Upper lobe of left lung (tissue), 6 donors: ENCODE results near the gene MED29. TPM values are rescaled to one million over a fixed set of nuclear protein-coding genes. Genes with fewer than 3 reads are reported as not detected.
A peak's percentile ranks its signal among the peaks of the same experiment; 100 is the strongest.

ENCODE experiments used
- ATAC-seq, 2 donors: fragments of 200-7000 bp; cut with Tn5 transposase; one replicate each; pipeline ENCODE4 v1.9.1; 2022; ENCODE audit warnings: mild to moderate bottlenecking in 2 of 2, moderate library complexity in 2 of 2; ENCODE audit not compliant: low FRiP score in 2 of 2
- DNase-seq, 2 donors: peaks; one replicate each; pipeline ENCODE4 v3.0.0-alpha.2; 2019 to 2020
- H3K27ac ChIP-seq, 4 donors: fragments of 200-600 bp; sonication (generic); one replicate each; pipeline ENCODE4 v1.5.1; 2016 to 2019
- H3K27me3 ChIP-seq, 4 donors: fragments of 200-600 bp; sonication (generic); one replicate each; pipeline ENCODE4 v1.5.1; 2017 to 2019
- H3K36me3 ChIP-seq, 4 donors: fragments of 200-600 bp; sonication (generic); one replicate each; pipeline ENCODE4 v1.5.1; 2016 to 2019
- H3K4me1 ChIP-seq, 4 donors: fragments of 200-600 bp; sonication (generic); one replicate each; pipeline ENCODE4 v1.5.1; 2018 to 2019
- H3K4me3 ChIP-seq, 4 donors: fragments of 200-600 bp; sonication (generic); one replicate each; pipeline ENCODE4 v1.5.1; 2017 to 2019; ENCODE audit warnings: mild to moderate bottlenecking in 2 of 4, moderate library complexity in 1 of 4
- H3K9me3 ChIP-seq, 4 donors: fragments of 200-600 bp; sonication (generic); one replicate each; pipeline ENCODE4 v1.5.1; 2018 to 2019
- CTCF ChIP-seq, 6 experiments: fragments of 450-650 bp in 4 of 6; fragments of 200-600 bp in 2 of 6; sonication (generic) in 2 of 6; IDR thresholded peaks; one replicate each; pipeline ENCODE4 v1.5.1; 2016 to 2019; ENCODE audit warnings: antibody characterized with exemption in 6 of 6
- EP300 ChIP-seq, 4 donors: sonication (generic); formaldehyde crosslinking; IDR thresholded peaks; one replicate each; pipeline ENCODE4 v1.5.1; 2017; ENCODE audit warnings: antibody characterized with exemption in 4 of 4, control low read depth in 2 of 4
- POLR2A ChIP-seq, 4 donors: fragments of 450-650 bp; IDR thresholded peaks; one replicate each; pipeline ENCODE4 v1.5.1; 2016 to 2017; ENCODE audit warnings: antibody characterized with exemption in 4 of 4, mild to moderate bottlenecking in 2 of 4
- POLR2AphosphoS5 ChIP-seq, 2 donors: sonication (generic); formaldehyde crosslinking; IDR thresholded peaks; one replicate each; pipeline ENCODE4 v1.5.1; 2017; ENCODE audit warnings: antibody characterized with exemption in 2 of 2
- WGBS, 2 donors: methylation state at CpG; one replicate each; pipeline ENCODE4 v1.1.5; 2017 to 2018; 5-methylcytosine and 5-hydroxymethylcytosine counted together
- total RNA-seq, 6 donors: library from RNA; depleted of rRNA in 4 of 6; stranded (reverse); fragments of >200 nt in 4 of 6; gene quantifications; one replicate each; pipeline versions ENCODE4 v1.1.0 to v1.2.1, GENCODE V29; 2016 to 2021
- donor health status: DM: no; HTN: no; CAD: no; lungs with moderate emphysema.
- donor health status: DM: no; HTN: yes; CAD: no; lungs with severe emphysema.

Gene MED29
- total RNA-seq, 6 donors from 2014 or later, result 18.9 to 51.1 (median 33.7) TPM

GRCh38 chr19:39445196-39446111 is 54.3 kb downstream of the MED29 start, which contains the start of gene SUPT5H:
TSS of gene SUPT5H (plus strand) at chr19:39445582. CDS start at chr19:39445891, 309 bp downstream.
- Histone ChIP-seq H3K36me3 (peaks cover 0 to 17% (median 0%) of the 10 kb centered on the region in 4 donors), H3K4me3 (peak within 1 kb of the TSS; percentile 67 to 98 (median 90)), H3K9me3 (no peaks in the 10 kb centered on the region), H3K27ac (peak within 1 kb of the TSS; percentile 90 to 96 (median 94)), H3K4me1 (peaks cover 34 to 53% (median 39%) of the 10 kb centered on the region in 4 donors), H3K27me3 (no peaks in the 10 kb centered on the region)
- WGBS, 2 donors, result 0 to 1% methylated on average over 25 to 68 of the region's 68 CpGs
- TF ChIP-seq CTCF (IDR thresholded peaks at IDR 0.05) (peak in 3 of 6 experiments; percentile 4 to 19 (median 10)), POLR2A (IDR thresholded peaks at IDR 0.05) (peak; percentile 60 to 97 (median 91)), EP300 (IDR thresholded peaks at IDR 0.05) (peak in 1 of 4 donors; percentile 75), POLR2AphosphoS5 (IDR thresholded peaks at IDR 0.05) (peak; percentile 99 to 100)
- peak; percentile 98 for ATAC-seq
- DNase-seq, result peak; percentile 95 to 98

GRCh38 chr19:39446365-39447084 is 55.3 kb downstream of the MED29 start:
- TF ChIP-seq CTCF (IDR thresholded peaks at IDR 0.05) (no peak), POLR2A (IDR thresholded peaks at IDR 0.05) (no peak), POLR2AphosphoS5 (IDR thresholded peaks at IDR 0.05) (no peak), EP300 (IDR thresholded peaks at IDR 0.05) (no peak)
- Histone ChIP-seq H3K4me1 (peaks cover 34 to 59% (median 39%) of the 10 kb centered on the region in 4 donors), H3K27ac (peak overlapping the region; percentile 90 to 96 (median 94)), H3K9me3 (no peaks in the 10 kb centered on the region), H3K36me3 (peaks cover 0 to 20% (median 0%) of the 10 kb centered on the region in 4 donors), H3K4me3 (peak overlapping the region; percentile 67 to 98 (median 90)), H3K27me3 (no peaks in the 10 kb centered on the region)
- ATAC-seq (no peak), DNase-seq (no peak)
- WGBS, 2 donors, result 83 to 84% methylated on average over 16 of the region's 16 CpGs

GRCh38 chr19:39448271-39448670 is 57.1 kb downstream of the MED29 start:
- no peak for TF ChIP-seq EP300 (IDR thresholded peaks at IDR 0.05)
- TF ChIP-seq CTCF (IDR thresholded peaks at IDR 0.05), result no peak
- no peak for TF ChIP-seq POLR2AphosphoS5 (IDR thresholded peaks at IDR 0.05)
- no peak for TF ChIP-seq POLR2A (IDR thresholded peaks at IDR 0.05)
- WGBS, 2 donors, result 52 to 57% methylated on average over 3 of the region's 3 CpGs
- peaks cover 34 to 59% (median 39%) of the 10 kb centered on the region in 4 donors for H3K4me1 ChIP-seq
- no peaks in the 10 kb centered on the region for H3K27me3 ChIP-seq
- no peak for DNase-seq
- no peak overlapping the region for H3K4me3 ChIP-seq
- ATAC-seq, result no peak
- peaks cover 1 to 37% (median 4%) of the 10 kb centered on the region in 4 donors for H3K36me3 ChIP-seq
- no peak overlapping the region for H3K27ac ChIP-seq
- no peaks in the 10 kb centered on the region for H3K9me3 ChIP-seq

- Histone ChIP-seq H3K4me1 (peaks cover 34 to 56% (median 38%) of the 10 kb centered on the region in 4 donors), H3K4me3 (no peak overlapping the region), H3K27me3 (no peaks in the 10 kb centered on the region), H3K27ac (no peak overlapping the region), H3K36me3 (peaks cover 5 to 47% (median 13%) of the 10 kb centered on the region in 4 donors), H3K9me3 (no peaks in the 10 kb centered on the region)
- TF ChIP-seq EP300 (IDR thresholded peaks at IDR 0.05) (no peak), POLR2A (IDR thresholded peaks at IDR 0.05) (no peak), POLR2AphosphoS5 (IDR thresholded peaks at IDR 0.05) (no peak), CTCF (IDR thresholded peaks at IDR 0.05) (no peak)
- DNase-seq, result no peak
- ATAC-seq, result no peak
- 71 to 80% methylated on average over 8 of the region's 8 CpGs for WGBS, 2 donors
Observed at GRCh38 chr19:39449116-39449797, 58.1 kb downstream of the MED29 start.
